Loucy (cell line): ENCODE measurements around the gene PRR15L.

Experiments
- H2AFZ ChIP-seq: fragments of 200-600 bp; sonication (generic); 2 replicates; pipeline ENCODE4 v1.6.0; 2016; ENCODE audit warnings: antibody characterized with exemption, mild to moderate bottlenecking, low read length, moderate library complexity
- H3F3A ChIP-seq: fragments of 200-600 bp; 2 replicates; pipeline ENCODE4 v1.6.0; 2016; ENCODE audit warnings: antibody characterized with exemption, low read depth, mild to moderate bottlenecking
- H3K27me3 ChIP-seq: fragments of 200-600 bp; sonication (generic); 2 replicates; pipeline ENCODE4 v1.6.1; 2014; ENCODE audit warnings: low read length, mild to moderate bottlenecking; ENCODE audit not compliant: insufficient read depth, poor library complexity, severe bottlenecking
- H3K36me3 ChIP-seq: fragments of 200-600 bp; sonication (generic); 2 replicates; pipeline ENCODE4 v1.6.1; 2016; ENCODE audit warnings: low read length; ENCODE audit not compliant: insufficient read depth
- H3K4me1 ChIP-seq: fragments of 200-600 bp; sonication (generic); 2 replicates; pipeline ENCODE4 v1.5.1; 2014; ENCODE audit warnings: low read length, mild to moderate bottlenecking; ENCODE audit not compliant: insufficient read depth, poor library complexity, severe bottlenecking
- H3K4me2 ChIP-seq: fragments of 200-600 bp; sonication (generic); 2 replicates; pipeline ENCODE4 v1.6.0; 2014; ENCODE audit warnings: antibody characterized with exemption, low read length, low read depth, mild to moderate bottlenecking; ENCODE audit not compliant: poor library complexity, severe bottlenecking
- H3K4me3 ChIP-seq: fragments of 200-600 bp; sonication (generic); 2 replicates; pipeline ENCODE4 v1.5.1; 2014; ENCODE audit warnings: low read length, mild to moderate bottlenecking, mixed read lengths; ENCODE audit not compliant: poor library complexity, severe bottlenecking
- H3K79me2 ChIP-seq: fragments of 200-600 bp; sonication (generic); 2 replicates; pipeline ENCODE4 v1.6.1; 2014; ENCODE audit warnings: low read length; ENCODE audit not compliant: insufficient read depth
- H3K9ac ChIP-seq: fragments of 200-600 bp; sonication (generic); 2 replicates; pipeline ENCODE4 v1.6.0; 2014; ENCODE audit warnings: mild to moderate bottlenecking, low read depth, low read length, moderate library complexity; ENCODE audit not compliant: poor library complexity, severe bottlenecking
- H3K9me2 ChIP-seq: fragments of 200-600 bp; sonication (generic); replicated peaks from 2 replicates; pipeline ENCODE4 v1.6.1; 2016; ENCODE audit warnings: low read depth, low read length, mixed read lengths
- H3K9me3 ChIP-seq: fragments of 200-600 bp; sonication (generic); 2 replicates; pipeline ENCODE4 v1.6.1; 2014; ENCODE audit warnings: mild to moderate bottlenecking, antibody characterized with exemption, low read length, low read depth; ENCODE audit not compliant: insufficient read depth
- H4K20me1 ChIP-seq: fragments of 200-600 bp; sonication (generic); 2 replicates; pipeline ENCODE4 v1.6.0; 2014; ENCODE audit warnings: antibody characterized with exemption, low read length, mild to moderate bottlenecking; ENCODE audit not compliant: insufficient read depth, poor library complexity, severe bottlenecking
- CTCF ChIP-seq: fragments of 200-600 bp; sonication (generic); conservative IDR thresholded peaks from 2 replicates; pipeline ENCODE4 v1.5.1; 2014; ENCODE audit warnings: mild to moderate bottlenecking, antibody characterized with exemption, low read length
- EZH2phosphoT487 ChIP-seq: fragments of 200-600 bp; IDR thresholded peaks from 2 replicates; pipeline ENCODE4 v1.6.1; 2018; ENCODE audit warnings: antibody characterized with exemption, mild to moderate bottlenecking, moderate library complexity, borderline replicate concordance

Gene PRR15L

GRCh38 chr17:47905221-47905733 lies 52.4 kb downstream of the PRR15L start:
- no peaks in the 10 kb centered on the region for H3K9me3 ChIP-seq
- no peak overlapping the region for H3K4me3 ChIP-seq
- no peak overlapping the region for H3K9ac ChIP-seq
- no peaks in the 10 kb centered on the region for H3K27me3 ChIP-seq
- H3K4me1 ChIP-seq: peaks cover 5% of the 10 kb centered on the region
- H3K36me3 ChIP-seq: no peaks in the 10 kb centered on the region
- no peak for TF ChIP-seq EZH2phosphoT487
- TF ChIP-seq CTCF: no peak
- H2AFZ ChIP-seq: no peak overlapping the region
- H3K9me2 ChIP-seq: no peaks in the 10 kb centered on the region
- H3K4me2 ChIP-seq: no peak overlapping the region
- H3K79me2 ChIP-seq: no peaks in the 10 kb centered on the region; the same call in 1 of the 2 replicates
- no peaks in the 10 kb centered on the region for H3F3A ChIP-seq
- H4K20me1 ChIP-seq: no peaks in the 10 kb centered on the region

GRCh38 chr17:47902039-47902744 lies 55.5 kb downstream of the PRR15L start:
- Histone ChIP-seq H3K9ac (no peak overlapping the region), H3K27me3 (no peaks in the 10 kb centered on the region), H3K9me2 (no peaks in the 10 kb centered on the region), H3K36me3 (no peaks in the 10 kb centered on the region), H3F3A (no peaks in the 10 kb centered on the region), H3K4me3 (no peak overlapping the region), H2AFZ (no peak overlapping the region), H3K79me2 (peaks cover 19% of the 10 kb centered on the region), H3K9me3 (no peaks in the 10 kb centered on the region), H4K20me1 (no peaks in the 10 kb centered on the region), H3K4me2 (no peak overlapping the region), H3K4me1 (peaks cover 12% of the 10 kb centered on the region)
- TF ChIP-seq EZH2phosphoT487 (no peak), CTCF (no peak)
